HG03439 (cell line): Measurements from ENCODE around the gene SLC16A6.
"Not testable (repeated sequence)": the region's sequence is repeated elsewhere in the genome, so short reads cannot be mapped to it uniquely, and the experiment has no call there.

Experiments used
- ATAC-seq: cut with Tn5 transposase; IDR thresholded peaks from one replicate; pipeline ENCODE4 v1.9.1; 2021; ENCODE audit warnings: mild to moderate bottlenecking, moderate library complexity; ENCODE audit not compliant: unreplicated experiment

SLC16A6 gene

GRCh38 chr17:68225055-68225454 is 65.9 kb downstream of the SLC16A6 start:
- not testable (repeated sequence) for ATAC-seq

GRCh38 chr17:68222606-68223005 is 68.3 kb downstream of the SLC16A6 start:
- ATAC-seq: no peak

GRCh38 chr17:68221786-68222185 is 69.1 kb downstream of the SLC16A6 start:
- no peak for ATAC-seq

- not testable (repeated sequence) for ATAC-seq
Measured at GRCh38 chr17:68220786-68221185, 70.1 kb downstream of the SLC16A6 start.

- not testable (repeated sequence) for ATAC-seq
Measured at GRCh38 chr17:68220186-68220585, 70.7 kb downstream of the SLC16A6 start.

- ATAC-seq: not testable (repeated sequence)
Measured at GRCh38 chr17:68219429-68219828, 71.5 kb downstream of the SLC16A6 start.
